D341Med (cell line): ENCODE data around the gene CIAO3.

ENCODE experiments used
- DNase-seq: peaks from one replicate; pipeline ENCODE4 v3.0.0; 2012; ENCODE audit warnings: low spot score

CIAO3 gene

DNA sequence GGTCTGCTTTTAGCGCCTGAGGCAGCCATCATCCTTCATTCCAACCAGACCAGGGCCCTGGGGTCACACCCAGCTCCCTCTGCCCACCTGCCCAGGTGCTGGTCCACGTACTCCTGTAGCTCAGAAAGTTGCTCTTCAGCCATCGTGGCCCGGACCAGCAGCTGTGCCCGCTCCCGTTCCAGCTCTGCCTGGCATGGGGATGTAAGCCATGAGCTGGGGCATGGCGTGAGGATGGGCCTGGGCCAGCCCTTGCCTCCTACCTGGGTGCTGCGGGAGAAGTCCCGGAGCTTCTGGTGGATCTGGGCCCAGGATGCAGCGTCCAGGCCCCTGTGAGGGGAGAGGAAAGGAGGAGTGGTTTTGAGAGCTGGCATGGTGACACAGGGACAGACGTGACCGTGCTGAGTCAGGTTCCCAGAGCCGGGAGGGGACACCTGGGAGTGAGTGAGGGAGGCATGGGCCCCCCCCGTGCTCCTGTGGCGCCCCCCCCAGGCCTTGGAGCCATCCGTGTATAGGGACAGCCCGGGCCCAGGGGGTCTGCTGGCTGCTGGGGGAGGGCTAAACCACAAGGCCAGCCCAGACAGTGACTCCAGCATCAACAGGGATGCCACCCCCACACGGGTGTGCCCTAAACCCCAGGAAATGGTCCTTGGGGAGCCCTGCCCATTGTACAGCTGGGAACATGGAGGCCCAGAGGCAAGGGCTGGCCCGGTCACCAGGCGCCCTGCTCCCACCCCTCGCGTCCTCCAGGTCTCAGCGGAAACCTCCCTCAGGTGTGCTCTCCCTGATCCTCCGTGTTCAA, 17.8 kb downstream of the CIAO3 start:
- DNase-seq, result no peak

GRCh38 chr16:721765-722540, 18.8 kb downstream of the CIAO3 start:
- DNase-seq, result no peak

DNA sequence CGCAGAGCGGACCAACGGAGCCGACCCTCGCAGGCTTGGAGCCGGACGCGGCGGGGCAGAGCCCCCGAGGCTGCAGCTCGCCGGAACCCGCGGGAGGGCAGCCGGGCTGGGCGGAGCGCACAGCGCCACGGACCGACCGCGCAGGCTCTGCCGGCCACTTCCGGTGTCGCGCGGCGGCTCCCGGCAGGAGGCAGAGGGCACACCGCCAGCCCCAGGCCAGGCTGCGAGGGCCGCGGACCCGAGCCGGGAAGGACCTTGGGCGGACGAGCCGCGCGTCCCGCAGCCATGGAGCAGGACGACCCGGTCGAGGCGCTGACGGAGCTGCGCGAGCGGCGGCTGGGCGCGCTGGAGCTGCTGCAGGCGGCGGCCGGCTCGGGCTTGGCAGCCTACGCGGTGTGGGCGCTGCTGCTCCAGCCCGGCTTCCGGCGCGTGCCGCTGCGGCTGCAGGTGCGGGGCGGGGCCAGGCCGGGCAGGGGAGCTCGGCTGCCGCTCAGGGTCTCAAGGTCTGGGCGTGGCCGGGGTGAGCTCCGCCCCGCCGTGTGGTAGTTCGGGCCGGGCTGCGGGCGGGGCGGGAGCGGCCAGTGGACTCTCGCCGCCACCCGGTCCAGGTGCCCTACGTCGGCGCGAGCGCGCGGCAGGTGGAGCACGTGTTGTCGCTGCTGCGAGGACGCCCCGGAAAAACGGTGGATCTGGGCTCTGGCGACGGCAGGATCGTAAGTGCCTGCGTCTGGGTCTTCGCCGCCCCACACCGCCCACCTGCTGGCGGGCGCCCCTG, 19.6 kb downstream of the CIAO3 start, which contains the start of gene ANTKMT:
TSS of gene ANTKMT (plus strand) at position 157 of the 775 bp plus-strand sequence. CDS start at position 286, 129 bp downstream.
- DNase-seq, result peak; percentile 92

GRCh38 chr16:720447-720989, 20.3 kb downstream of the CIAO3 start:
- peak; percentile 71 for DNase-seq

DNA sequence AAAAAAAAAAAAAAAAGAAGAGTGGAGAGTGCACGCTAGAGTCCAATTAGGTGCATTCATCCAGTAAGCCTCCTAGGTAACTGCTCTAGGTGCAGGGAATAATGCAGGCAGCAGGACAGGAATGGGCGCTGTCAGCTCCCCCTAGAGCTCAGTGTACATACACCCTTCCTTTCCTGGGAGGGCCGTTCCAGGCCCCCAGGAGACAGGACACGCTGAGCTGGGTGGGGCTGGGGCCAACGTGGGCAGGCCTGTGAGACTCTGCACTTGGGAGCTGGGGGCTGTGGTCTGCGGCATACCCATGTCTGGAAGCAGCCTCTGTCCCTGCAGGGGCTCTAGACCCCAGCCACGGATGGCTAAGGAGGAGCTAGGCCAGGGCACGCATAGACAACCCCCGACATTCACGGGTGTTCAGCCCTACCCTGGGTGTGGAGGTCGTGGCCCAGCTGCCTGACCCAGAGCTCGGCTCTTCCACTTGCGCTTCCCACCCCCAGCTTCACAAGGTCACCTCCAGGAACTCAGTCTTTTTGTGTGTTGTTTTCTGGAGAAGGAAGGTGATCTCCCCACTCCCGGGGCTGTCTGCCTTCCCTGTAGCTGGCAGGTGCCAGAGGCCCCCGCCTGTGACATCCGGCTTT, 20.9 kb downstream of the CIAO3 start:
- no peak for DNase-seq

DNA sequence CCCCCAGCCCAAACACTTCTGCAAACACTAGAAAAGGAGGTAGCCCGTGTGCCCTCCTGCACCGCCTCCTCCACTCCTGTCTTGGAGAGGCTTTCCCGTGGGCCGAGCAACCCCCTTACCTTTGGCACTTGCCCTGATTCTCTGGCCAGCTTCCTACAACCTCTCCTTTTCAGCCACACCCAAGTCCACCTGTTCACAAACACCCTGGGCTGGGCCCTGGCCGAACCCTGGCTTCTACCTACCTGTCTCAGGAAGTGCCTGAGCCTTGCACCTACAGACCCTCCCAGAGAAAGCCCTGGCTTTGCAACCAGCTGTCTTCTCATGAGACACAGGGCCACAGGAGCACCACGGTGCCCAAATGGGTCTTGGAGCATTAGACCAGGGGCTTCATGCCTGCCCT, 21.9 kb downstream of the CIAO3 start:
- DNase-seq, result no peak

DNA sequence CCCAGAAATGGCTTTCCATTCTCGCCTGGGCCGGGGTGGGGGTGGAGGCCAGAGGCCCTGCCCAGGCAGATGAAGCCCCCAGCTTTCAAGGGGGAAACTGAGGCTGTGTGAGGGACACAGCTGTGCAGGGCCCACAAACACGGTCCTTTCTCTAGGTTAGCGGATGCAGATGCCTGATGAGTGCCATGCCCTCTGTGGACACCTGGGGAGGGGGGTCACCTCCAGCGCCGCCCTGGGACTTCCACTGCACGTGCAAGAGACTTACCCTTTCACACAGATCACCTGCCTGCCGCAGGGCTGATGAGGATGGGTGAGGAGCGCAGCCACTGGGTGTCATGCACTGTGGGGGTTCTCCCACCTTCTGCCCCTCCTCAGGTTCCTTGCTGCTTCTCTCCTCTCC, 22.4 kb downstream of the CIAO3 start:
- no peak for DNase-seq

GRCh38 chr16:717450-718245, 23.1 kb downstream of the CIAO3 start:
- no peak for DNase-seq

DNA sequence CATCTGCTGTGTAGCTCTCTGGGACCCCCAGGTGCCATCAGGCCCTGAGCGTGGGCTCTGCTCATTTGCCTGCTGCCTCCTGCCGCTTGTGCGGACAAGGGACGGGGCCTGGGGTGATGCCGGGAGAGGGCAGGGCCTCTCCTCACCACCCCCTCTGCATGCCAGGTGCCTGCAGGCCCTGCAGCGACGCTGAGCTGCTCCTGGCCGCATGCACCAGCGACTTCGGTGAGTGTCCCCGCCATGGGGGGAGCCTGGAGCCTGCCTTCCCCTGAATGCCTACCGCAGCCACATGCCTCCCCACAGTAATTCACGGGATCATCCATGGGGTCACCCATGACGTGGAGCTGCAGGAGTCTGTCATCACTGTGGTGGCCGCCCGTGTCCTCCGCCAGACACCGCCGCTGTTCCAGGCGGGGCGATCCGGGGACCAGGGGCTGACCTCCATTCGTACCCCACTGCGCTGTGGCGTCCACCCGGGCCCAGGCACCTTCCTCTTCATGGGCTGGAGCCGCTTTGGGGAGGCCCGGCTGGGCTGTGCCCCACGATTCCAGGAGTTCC, 23.9 kb downstream of the CIAO3 start:
- DNase-seq, result no peak

DNA sequence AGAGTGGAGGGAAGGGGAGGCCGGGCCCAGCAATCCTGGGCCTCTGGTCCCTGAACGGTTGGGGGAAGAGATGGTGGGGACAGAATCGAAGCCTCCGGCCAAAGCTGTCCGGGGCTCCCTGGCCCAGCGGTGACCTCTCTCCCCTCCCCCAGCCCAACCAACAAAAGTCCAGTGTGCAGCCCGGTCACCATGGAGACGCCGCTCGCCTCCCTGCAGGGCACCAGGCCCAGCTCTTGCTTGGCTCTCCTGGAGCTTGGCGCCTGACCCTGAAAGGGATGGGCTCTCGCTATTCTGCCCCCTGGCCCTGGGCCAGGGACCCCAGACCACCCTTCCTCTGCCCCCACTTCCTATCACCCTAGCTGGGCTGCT, 24.6 kb downstream of the CIAO3 start:
- DNase-seq, result no peak

DNA sequence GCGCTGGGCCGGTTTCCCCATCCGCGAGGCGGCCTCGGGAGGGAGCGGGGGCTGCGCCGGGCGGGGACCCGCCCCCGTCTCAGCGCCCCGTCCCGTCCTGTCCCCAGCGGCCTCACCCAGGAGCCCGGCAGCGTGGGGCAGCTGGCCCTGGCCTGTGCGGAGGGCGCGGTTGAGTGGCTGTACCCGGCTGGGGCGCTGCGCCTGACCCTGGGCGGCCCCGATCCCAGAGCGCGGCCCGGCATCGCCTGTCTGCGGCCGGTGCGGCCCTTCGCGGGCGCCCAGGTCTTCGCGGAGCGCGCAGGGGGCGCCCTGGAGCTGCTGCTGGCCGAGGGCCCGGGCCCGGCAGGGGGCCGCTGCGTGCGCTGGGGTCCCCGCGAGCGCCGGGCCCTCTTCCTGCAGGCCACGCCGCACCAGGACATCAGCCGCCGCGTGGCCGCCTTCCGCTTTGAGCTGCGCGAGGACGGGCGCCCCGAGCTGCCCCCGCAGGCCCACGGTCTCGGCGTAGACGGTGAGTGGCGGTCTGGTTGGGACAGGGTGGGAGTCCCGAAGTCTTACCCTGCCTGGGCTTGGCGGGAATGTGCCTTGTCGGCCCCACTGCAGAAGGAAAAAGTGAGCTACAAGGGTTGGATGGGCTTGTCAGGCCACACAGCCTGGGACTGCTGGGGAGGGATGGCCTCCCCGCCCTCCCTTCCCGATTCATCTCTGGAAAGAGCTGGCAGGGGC, 25.2 kb downstream of the CIAO3 start:
- DNase-seq, result peak; percentile 71

- peak; percentile 94 for DNase-seq
Measured at GRCh38 chr16:714558-715476, 26.0 kb downstream of the CIAO3 start, which contains the start of gene METRN. Gene METRN (plus strand): TSS chr16:715118. CDS start chr16:715290, 172 bp downstream.

GRCh38 chr16:714079-714478, 26.7 kb downstream of the CIAO3 start:
- DNase-seq, result no peak

DNA sequence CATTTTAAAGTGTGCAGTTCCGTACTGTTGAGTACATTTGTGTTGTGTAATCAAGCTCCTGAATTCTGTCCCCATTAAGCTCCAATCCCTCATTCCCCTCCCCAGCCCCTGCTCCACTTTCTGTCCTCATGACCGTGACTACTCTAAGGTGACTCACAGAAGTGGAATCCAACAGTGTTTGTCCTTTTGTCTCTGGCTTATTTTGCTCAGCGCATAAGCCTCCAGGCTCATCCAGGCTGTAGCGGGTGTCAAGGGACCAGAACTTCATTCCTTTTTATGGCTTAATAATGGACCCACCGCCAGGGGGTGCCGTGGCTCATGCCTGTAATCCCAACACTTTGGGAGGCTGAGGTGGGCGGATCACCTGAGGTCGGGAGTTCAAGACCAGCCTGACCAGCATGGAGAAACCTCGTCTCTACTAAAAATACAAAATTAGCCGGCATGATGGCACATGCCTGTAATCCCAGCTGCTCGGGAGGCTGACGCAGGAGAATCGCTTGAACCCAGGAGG, 28.0 kb downstream of the CIAO3 start:
- DNase-seq, result peak; percentile 56

GRCh38 chr16:711548-712320, 29.1 kb downstream of the CIAO3 start:
- peak; percentile 86 for DNase-seq

GRCh38 chr16:711084-711483, 29.7 kb downstream of the CIAO3 start:
- DNase-seq, result no peak

DNA sequence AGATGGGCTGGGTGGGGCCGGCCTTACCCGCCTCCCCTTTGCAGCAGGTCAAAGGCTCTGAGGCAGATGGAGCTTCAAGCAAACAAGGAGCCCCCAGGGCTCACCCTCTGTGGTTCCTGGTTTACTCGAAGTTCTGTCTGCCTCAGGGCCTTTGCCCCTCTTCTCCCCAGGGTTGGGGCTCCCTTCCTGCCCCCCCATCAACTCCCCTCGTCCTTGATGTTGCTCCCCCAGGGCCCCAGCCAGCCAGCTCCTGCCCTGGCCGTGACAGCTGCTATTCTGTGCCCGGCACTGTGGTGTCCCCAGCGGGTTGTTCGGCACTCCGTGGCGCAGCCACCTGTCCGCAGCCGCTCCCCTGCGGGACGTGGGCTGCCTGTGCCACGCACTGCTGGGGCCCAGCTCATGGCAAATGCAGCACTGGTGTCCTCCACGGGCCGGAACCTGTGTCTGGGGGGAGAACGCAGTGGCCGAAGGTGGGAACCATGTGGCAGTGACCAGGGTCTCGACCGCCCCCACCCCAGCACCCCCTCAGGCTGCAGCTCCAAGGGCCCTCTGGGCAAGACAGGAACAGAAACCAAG, 30.2 kb downstream of the CIAO3 start:
- DNase-seq, result no peak
